ENCODE data around the gene GUCD1. TPM values are rescaled to one million over a fixed set of nuclear protein-coding genes. Genes with fewer than 3 reads are reported as not detected.
"Not testable (repeated sequence)": the region's sequence is repeated elsewhere in the genome, so short reads cannot be mapped to it uniquely, and the experiment has no call there.

GUCD1 gene
- total and polyA plus RNA-seq, 12 donors = 75.4 to 162 (median 112) TPM

GRCh38 chr22:24595228-24595627, 40.3 kb upstream of the GUCD1 start:
- DNase-seq = no peak
- H3K4me3 ChIP-seq = no peak overlapping the region
- WGBS, 4 donors = 95 to 100% (median 99%) methylated on average over 3 to 6 of the region's 6 CpGs; no CpG with 5 or more reads in 1 of the 4 donors
- no peaks in the 10 kb centered on the region for H3K9me3 ChIP-seq (replicated peaks in 1 of 3)
- TF ChIP-seq CTCF (IDR thresholded peaks at IDR 0.05) = no peak
- TF ChIP-seq POLR2A (IDR thresholded peaks at IDR 0.05) = no peak
- H3K27me3 ChIP-seq = no peaks in the 10 kb centered on the region
- intact Hi-C loops (cut with DNase I) = no loop called here
- peaks cover 3 to 4% of the 10 kb centered on the region in 2 donors for H3K4me1 ChIP-seq (replicated peaks in 1 of 2)
- no peak overlapping the region for H3K27ac ChIP-seq
- no peaks in the 10 kb centered on the region for H3K36me3 ChIP-seq (replicated peaks in 1 of 2)

- TF ChIP-seq CTCF (IDR thresholded peaks at IDR 0.05) = no peak
- no peak for TF ChIP-seq POLR2A (IDR thresholded peaks at IDR 0.05)
- Histone ChIP-seq H3K36me3 (replicated peaks in 1 of 2) (no peaks in the 10 kb centered on the region), H3K27ac (no peak overlapping the region), H3K9me3 (replicated peaks in 1 of 3) (no peaks in the 10 kb centered on the region), H3K27me3 (no peaks in the 10 kb centered on the region), H3K4me3 (no peak overlapping the region), H3K4me1 (replicated peaks in 1 of 2) (peaks cover 3 to 4% of the 10 kb centered on the region in 2 donors)
- WGBS, 4 donors = 86 to 97% (median 90%) methylated on average over 4 to 7 of the region's 7 CpGs
- intact Hi-C loops (cut with DNase I) = no loop called here
- DNase-seq = no peak
Measured at GRCh38 chr22:24594569-24595120, 39.7 kb upstream of the GUCD1 start.

- intact Hi-C loops (cut with DNase I) = no loop called here
- Histone ChIP-seq H3K9me3 (replicated peaks in 1 of 3) (no peaks in the 10 kb centered on the region), H3K27ac (peak overlapping the region in 1 of 5 donors; percentile 73), H3K27me3 (no peaks in the 10 kb centered on the region), H3K36me3 (replicated peaks in 1 of 2) (no peaks in the 10 kb centered on the region), H3K4me3 (no peak overlapping the region), H3K4me1 (replicated peaks in 1 of 2) (peaks cover 3 to 4% of the 10 kb centered on the region in 2 donors)
- no peak for DNase-seq
- 75 to 83% (median 77%) methylated on average over 7 to 16 of the region's 16 CpGs for WGBS, 4 donors
- TF ChIP-seq CTCF (IDR thresholded peaks at IDR 0.05) (no peak), POLR2A (IDR thresholded peaks at IDR 0.05) (no peak)
Measured at GRCh38 chr22:24593836-24594568, 39.1 kb upstream of the GUCD1 start.

- Histone ChIP-seq H3K27ac (peak overlapping the region in 2 of 5 donors; percentile 73), H3K4me3 (peak overlapping the region in 1 of 4 donors; percentile 77)
- DNase-seq; H3K36me3 ChIP-seq (replicated peaks in 1 of 2); H3K9me3 ChIP-seq (replicated peaks in 1 of 3); H3K27me3 ChIP-seq; H3K4me1 ChIP-seq (replicated peaks in 1 of 2); intact Hi-C loops (cut with DNase I): not testable (repeated sequence)
- WGBS, 4 donors = 89 to 94% (median 91%) methylated on average over 10 of the region's 10 CpGs
Measured at GRCh38 chr22:24593559-24593835, 38.6 kb upstream of the GUCD1 start.

Data from adrenal gland (tissue), 12 donors.